ENCODE results near the gene CHTF18.

- no peak for TF ChIP-seq CTCF (IDR thresholded peaks at IDR 0.05)
- TF ChIP-seq POLR2A (IDR thresholded peaks at IDR 0.05) = no peak
These were observed 53.1 kb downstream of the CHTF18 start for GRCh38 chr16:841455-842060.
